ENCODE data around the gene LPP.
A peak's percentile ranks its signal among the peaks of the same experiment; 100 is the strongest.
"Not testable (repeated sequence)": the region's sequence is repeated elsewhere in the genome, so short reads cannot be mapped to it uniquely, and the experiment has no call there.

The LPP gene

GRCh38 chr3:188432802-188433520 lies 279.0 kb downstream of the LPP start:
- DNase-seq (ENCODE audit: low read depth, low spot score) = no peak

- DNase-seq (ENCODE audit: low read depth, low spot score) = no peak
Measured at GRCh38 chr3:188433521-188434150, 279.7 kb downstream of the LPP start.

GRCh38 chr3:188434594-188434993 lies 280.6 kb downstream of the LPP start:
- no peak for DNase-seq (ENCODE audit: low read depth, low spot score)

GRCh38 chr3:188435266-188435665 lies 281.3 kb downstream of the LPP start:
- DNase-seq (ENCODE audit: low read depth, low spot score) = no peak

GRCh38 chr3:188437926-188438325 lies 284.0 kb downstream of the LPP start:
- DNase-seq (ENCODE audit: low read depth, low spot score) = no peak

- peak; percentile 3 for DNase-seq (ENCODE audit: low read depth, low spot score)
Measured at GRCh38 chr3:188439080-188439479, 285.1 kb downstream of the LPP start.

GRCh38 chr3:188440340-188440972 lies 286.5 kb downstream of the LPP start:
- DNase-seq (ENCODE audit: low read depth, low spot score) = no peak

- DNase-seq (ENCODE audit: low read depth, low spot score) = no peak
Measured at GRCh38 chr3:188442430-188442829, 288.5 kb downstream of the LPP start.

GRCh38 chr3:188445175-188445574 lies 291.2 kb downstream of the LPP start:
- DNase-seq (ENCODE audit: low read depth, low spot score) = not testable (repeated sequence)

GRCh38 chr3:188446014-188446413 lies 292.1 kb downstream of the LPP start:
- no peak for DNase-seq (ENCODE audit: low read depth, low spot score)

- no peak for DNase-seq (ENCODE audit: low read depth, low spot score)
Measured at GRCh38 chr3:188446766-188447165, 292.8 kb downstream of the LPP start.

- DNase-seq (ENCODE audit: low read depth, low spot score) = no peak
Measured at GRCh38 chr3:188448813-188449212, 294.9 kb downstream of the LPP start.

GRCh38 chr3:188449421-188449820 lies 295.5 kb downstream of the LPP start:
- DNase-seq (ENCODE audit: low read depth, low spot score) = no peak

- no peak for DNase-seq (ENCODE audit: low read depth, low spot score)
Measured at GRCh38 chr3:188452158-188452772, 298.3 kb downstream of the LPP start.

- no peak for DNase-seq (ENCODE audit: low read depth, low spot score)
Measured at GRCh38 chr3:188453431-188454384, 299.8 kb downstream of the LPP start.

GRCh38 chr3:188455748-188456147 lies 301.8 kb downstream of the LPP start:
- no peak for DNase-seq (ENCODE audit: low read depth, low spot score)

- no peak for DNase-seq (ENCODE audit: low read depth, low spot score)
Measured at GRCh38 chr3:188458756-188459155, 304.8 kb downstream of the LPP start.

- DNase-seq (ENCODE audit: low read depth, low spot score) = no peak
Measured at GRCh38 chr3:188465311-188465710, 311.4 kb downstream of the LPP start.

GRCh38 chr3:188468196-188468595 lies 314.2 kb downstream of the LPP start:
- no peak for DNase-seq (ENCODE audit: low read depth, low spot score)

GRCh38 chr3:188468662-188469061 lies 314.7 kb downstream of the LPP start:
- DNase-seq (ENCODE audit: low read depth, low spot score) = no peak

GRCh38 chr3:188469228-188469885 lies 315.4 kb downstream of the LPP start:
- no peak for DNase-seq (ENCODE audit: low read depth, low spot score)

Measured in activated naive CD8-positive, alpha-beta T cell treated with anti-CD3 and anti-CD28 coated beads, Interleukin-2, amount 50 U/mL, for 16 hours (primary cell).